ENCODE data around the gene LANCL1.
"Not testable (repeated sequence)": the region's sequence is repeated elsewhere in the genome, so short reads cannot be mapped to it uniquely, and the experiment has no call there.

Gene LANCL1

DNA sequence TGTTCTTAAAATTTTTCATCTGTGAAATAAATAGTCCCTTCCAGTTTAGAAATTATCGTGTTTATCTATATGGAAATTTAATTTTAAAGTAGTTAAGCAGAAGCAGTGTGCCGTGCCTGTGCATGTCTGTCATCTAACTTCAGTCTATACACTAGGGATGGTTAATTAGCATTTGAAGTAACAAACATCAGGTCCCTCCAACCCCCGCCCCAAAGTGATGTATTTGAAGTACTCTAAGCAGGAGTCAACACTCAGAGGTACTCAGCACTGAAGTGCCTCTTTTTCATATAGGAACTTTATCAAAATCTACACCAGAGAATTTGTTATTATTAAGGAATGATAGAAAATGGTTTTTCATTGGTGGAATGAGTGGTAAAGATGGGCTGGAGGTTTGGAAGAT is 33.0 kb downstream of the LANCL1 start:
- H3K27ac Mint-ChIP-seq: no peak overlapping the region
- H3K4me1 Mint-ChIP-seq (ENCODE audit: low read depth): peaks cover 6% of the 10 kb centered on the region
- H3K9me3 Mint-ChIP-seq (ENCODE audit: low read depth): peaks cover 7% of the 10 kb centered on the region
- H3K27me3 Mint-ChIP-seq: no peaks in the 10 kb centered on the region
- H3K36me3 Mint-ChIP-seq: peaks cover 30% of the 10 kb centered on the region
- no peak overlapping the region for H3K4me3 Mint-ChIP-seq

- H3K27ac Mint-ChIP-seq: no peak overlapping the region
- H3K27me3 Mint-ChIP-seq: no peaks in the 10 kb centered on the region
- H3K4me1 Mint-ChIP-seq (ENCODE audit: low read depth): peaks cover 5% of the 10 kb centered on the region
- H3K9me3 Mint-ChIP-seq (ENCODE audit: low read depth): peaks cover 2% of the 10 kb centered on the region
- peaks cover 23% of the 10 kb centered on the region for H3K36me3 Mint-ChIP-seq
- H3K4me3 Mint-ChIP-seq: no peak overlapping the region
Measured at GRCh38 chr2:210442878-210443277, 33.7 kb downstream of the LANCL1 start.

DNA sequence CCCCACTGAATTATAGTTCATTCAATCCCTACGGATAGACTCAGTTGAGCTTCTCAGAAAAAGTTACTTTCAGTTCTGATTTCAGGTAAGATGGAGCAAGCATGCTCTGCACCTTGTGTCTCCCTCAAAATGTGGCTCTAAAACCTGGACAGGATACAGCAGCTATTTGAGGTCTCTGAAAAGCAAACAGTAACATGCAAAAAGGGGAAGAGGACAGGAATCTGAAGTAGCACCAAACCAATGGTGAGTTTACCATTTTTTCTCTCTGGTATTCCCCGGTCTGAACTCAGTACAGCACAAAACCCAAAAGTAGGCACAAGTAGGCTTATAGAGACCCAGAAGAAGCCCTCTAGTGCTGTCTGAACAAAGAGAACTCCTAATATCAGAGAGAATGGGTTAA is 34.1 kb downstream of the LANCL1 start:
- H3K4me1 Mint-ChIP-seq (ENCODE audit: low read depth): peaks cover 5% of the 10 kb centered on the region
- H3K36me3 Mint-ChIP-seq: peaks cover 20% of the 10 kb centered on the region
- no peak overlapping the region for H3K27ac Mint-ChIP-seq
- no peaks in the 10 kb centered on the region for H3K27me3 Mint-ChIP-seq
- no peaks in the 10 kb centered on the region for H3K9me3 Mint-ChIP-seq (ENCODE audit: low read depth)
- no peak overlapping the region for H3K4me3 Mint-ChIP-seq

DNA sequence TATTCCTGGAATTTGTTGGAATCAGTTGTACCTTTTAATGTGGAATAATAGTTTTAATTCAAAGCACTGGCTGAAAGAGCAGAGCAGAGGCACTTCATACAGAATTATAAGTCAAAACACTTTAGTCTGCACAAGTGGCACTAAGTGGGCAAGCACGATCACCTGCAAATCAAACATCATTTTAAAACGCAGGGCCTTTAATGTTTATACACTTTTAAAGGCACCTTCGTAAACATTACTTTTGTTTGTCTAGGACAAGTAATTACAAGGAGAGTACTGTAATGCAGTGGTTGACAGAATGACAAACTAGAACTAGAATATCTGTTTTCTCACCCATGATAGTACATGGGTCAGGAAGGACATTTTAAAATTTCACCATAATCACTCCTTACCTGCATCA is 36.4 kb downstream of the LANCL1 start:
- H3K9me3 Mint-ChIP-seq (ENCODE audit: low read depth): no peaks in the 10 kb centered on the region
- H3K4me1 Mint-ChIP-seq (ENCODE audit: low read depth): peaks cover 5% of the 10 kb centered on the region
- no peak overlapping the region for H3K27ac Mint-ChIP-seq
- peaks cover 26% of the 10 kb centered on the region for H3K36me3 Mint-ChIP-seq
- no peak overlapping the region for H3K4me3 Mint-ChIP-seq
- no peaks in the 10 kb centered on the region for H3K27me3 Mint-ChIP-seq

DNA sequence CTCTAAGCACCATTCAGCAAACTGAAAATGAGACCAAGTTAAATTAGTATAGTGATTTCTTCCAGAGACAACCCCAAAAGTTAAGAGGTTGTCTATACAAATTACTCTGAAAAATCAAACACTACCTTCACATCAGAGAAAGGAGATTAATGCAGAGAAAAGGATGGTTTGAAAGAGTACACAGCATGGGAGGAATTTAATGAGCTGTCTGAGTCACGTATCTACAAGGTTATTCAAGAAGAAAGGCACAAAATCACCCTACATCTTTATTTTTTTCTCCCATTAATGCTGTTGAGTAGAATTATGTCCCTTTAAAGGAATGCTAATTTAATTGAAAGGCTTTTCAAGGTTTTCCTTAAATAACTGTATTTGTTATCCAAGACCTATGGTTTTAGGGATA is 41.1 kb downstream of the LANCL1 start:
- peaks cover 14% of the 10 kb centered on the region for H3K9me3 Mint-ChIP-seq (ENCODE audit: low read depth)
- no peak overlapping the region for H3K4me3 Mint-ChIP-seq
- H3K27me3 Mint-ChIP-seq: no peaks in the 10 kb centered on the region

GRCh38 chr2:210432633-210433032 is 43.9 kb downstream of the LANCL1 start:
- Mint-ChIP-seq H3K27ac (no peak overlapping the region), H3K4me1 (ENCODE audit: low read depth) (no peaks in the 10 kb centered on the region), H3K9me3 (ENCODE audit: low read depth) (peaks cover 23% of the 10 kb centered on the region), H3K27me3 (no peaks in the 10 kb centered on the region), H3K36me3 (peaks cover 79% of the 10 kb centered on the region), H3K4me3 (no peak overlapping the region)

More for the DNA sequence above, 41.1 kb downstream of the LANCL1 start:
- Mint-ChIP-seq H3K27ac (no peak overlapping the region), H3K36me3 (peaks cover 59% of the 10 kb centered on the region), H3K4me1 (ENCODE audit: low read depth) (no peaks in the 10 kb centered on the region)

DNA sequence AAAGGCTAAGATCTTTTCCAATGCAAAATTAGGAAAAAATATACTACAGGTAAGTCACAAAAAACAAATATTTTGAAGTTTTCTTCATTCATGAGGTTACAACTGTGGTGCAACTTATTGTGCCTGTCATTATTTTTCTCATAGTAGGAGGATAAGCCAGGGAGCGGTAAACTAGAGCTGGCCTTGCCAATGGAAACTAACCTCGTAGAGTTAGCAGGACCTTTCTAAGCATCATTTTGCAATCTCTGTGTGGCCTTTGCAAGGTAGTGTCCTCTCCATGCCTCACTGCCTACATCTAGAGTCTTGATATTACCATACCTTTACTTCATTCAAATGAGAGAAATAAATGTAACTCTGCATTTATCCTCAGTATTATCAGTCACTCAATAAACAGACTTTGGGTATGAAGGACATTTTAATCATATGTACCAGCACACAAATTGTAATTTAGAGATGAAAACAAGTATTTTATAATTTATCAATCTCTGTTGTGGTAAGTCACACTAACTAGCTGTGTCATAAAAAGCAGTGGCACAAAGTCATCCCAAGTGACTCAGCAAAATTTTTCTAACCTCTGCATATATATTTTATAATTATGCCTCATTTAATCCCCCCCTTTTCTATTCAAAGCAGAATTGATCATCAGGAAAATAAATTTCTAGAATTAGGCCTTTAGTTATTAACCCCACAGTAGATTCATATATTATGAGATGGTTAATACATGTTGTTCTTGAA is 47.0 kb downstream of the LANCL1 start:
- no peaks in the 10 kb centered on the region for H3K4me1 Mint-ChIP-seq (ENCODE audit: low read depth)
- peaks cover 44% of the 10 kb centered on the region for H3K9me3 Mint-ChIP-seq (ENCODE audit: low read depth)
- H3K36me3 Mint-ChIP-seq: peaks cover 73% of the 10 kb centered on the region
- no peaks in the 10 kb centered on the region for H3K27me3 Mint-ChIP-seq
- H3K4me3 Mint-ChIP-seq: no peak overlapping the region
- H3K27ac Mint-ChIP-seq: no peak overlapping the region

DNA sequence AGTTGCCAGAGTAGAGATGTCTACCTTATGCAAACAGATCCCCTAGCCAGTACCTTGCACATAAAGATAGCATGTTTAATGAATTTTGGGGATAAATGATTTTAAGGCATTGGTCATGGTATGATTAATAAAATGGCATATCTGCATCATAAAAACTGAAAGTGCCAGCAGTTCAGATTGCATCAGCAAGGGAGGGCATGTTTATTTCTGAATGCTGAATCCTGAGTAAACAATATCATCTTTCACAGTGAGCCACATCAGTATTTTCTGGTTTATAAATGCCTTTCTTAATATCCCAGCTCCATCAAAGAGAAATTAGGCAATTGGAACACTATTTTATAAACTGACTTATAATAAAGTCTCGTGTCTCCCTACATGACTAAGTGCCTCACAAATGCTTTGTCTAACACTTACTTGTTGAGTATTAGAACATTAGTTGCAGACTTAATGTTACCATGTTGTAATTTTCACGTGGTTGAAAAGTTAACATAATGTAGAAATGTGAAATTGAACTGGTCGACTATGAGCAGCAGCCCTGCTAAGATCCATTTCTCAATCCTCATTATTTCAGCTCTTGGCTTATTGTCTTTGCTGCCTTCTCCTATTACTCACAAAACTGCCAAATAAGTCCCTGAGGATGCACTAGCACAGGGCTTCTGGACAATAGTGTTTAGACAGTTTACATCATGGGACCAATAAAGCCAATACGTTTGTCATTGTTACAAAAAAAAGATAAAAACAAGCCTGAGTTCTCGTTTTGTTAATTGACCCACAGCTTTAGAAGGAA is 48.0 kb downstream of the LANCL1 start:
- Mint-ChIP-seq H3K4me3 (no peak overlapping the region), H3K4me1 (ENCODE audit: low read depth) (no peaks in the 10 kb centered on the region), H3K27ac (no peak overlapping the region), H3K9me3 (ENCODE audit: low read depth) (peaks cover 44% of the 10 kb centered on the region), H3K27me3 (no peaks in the 10 kb centered on the region), H3K36me3 (peaks cover 66% of the 10 kb centered on the region)

- not testable (repeated sequence) for H3K27ac Mint-ChIP-seq; H3K27me3 Mint-ChIP-seq; H3K4me1 Mint-ChIP-seq (ENCODE audit: low read depth); H3K4me3 Mint-ChIP-seq
- Mint-ChIP-seq H3K9me3 (ENCODE audit: low read depth) (peaks cover 41% of the 10 kb centered on the region), H3K36me3 (peaks cover 55% of the 10 kb centered on the region)
Measured at GRCh38 chr2:210427309-210427708, 49.2 kb downstream of the LANCL1 start.

GRCh38 chr2:210422366-210422765 is 54.2 kb downstream of the LANCL1 start:
- Mint-ChIP-seq H3K27me3 (peaks cover 13% of the 10 kb centered on the region), H3K4me3 (no peak overlapping the region), H3K27ac (no peak overlapping the region), H3K9me3 (ENCODE audit: low read depth) (peaks cover 25% of the 10 kb centered on the region), H3K36me3 (peaks cover 15% of the 10 kb centered on the region), H3K4me1 (ENCODE audit: low read depth) (no peaks in the 10 kb centered on the region)

- H3K4me1 Mint-ChIP-seq (ENCODE audit: low read depth): no peaks in the 10 kb centered on the region
- peaks cover 22% of the 10 kb centered on the region for H3K9me3 Mint-ChIP-seq (ENCODE audit: low read depth)
- H3K27me3 Mint-ChIP-seq: peaks cover 14% of the 10 kb centered on the region
- peaks cover 11% of the 10 kb centered on the region for H3K36me3 Mint-ChIP-seq
- H3K27ac Mint-ChIP-seq: no peak overlapping the region
- no peak overlapping the region for H3K4me3 Mint-ChIP-seq
Measured at GRCh38 chr2:210421916-210422315, 54.6 kb downstream of the LANCL1 start.

- H3K36me3 Mint-ChIP-seq: peaks cover 2% of the 10 kb centered on the region
- H3K27me3 Mint-ChIP-seq: peaks cover 7% of the 10 kb centered on the region
- H3K4me3 Mint-ChIP-seq: no peak overlapping the region
- H3K27ac Mint-ChIP-seq: no peak overlapping the region
- no peaks in the 10 kb centered on the region for H3K4me1 Mint-ChIP-seq (ENCODE audit: low read depth)
- H3K9me3 Mint-ChIP-seq (ENCODE audit: low read depth): peaks cover 12% of the 10 kb centered on the region
Measured at GRCh38 chr2:210412660-210413059, 63.9 kb downstream of the LANCL1 start.

DNA sequence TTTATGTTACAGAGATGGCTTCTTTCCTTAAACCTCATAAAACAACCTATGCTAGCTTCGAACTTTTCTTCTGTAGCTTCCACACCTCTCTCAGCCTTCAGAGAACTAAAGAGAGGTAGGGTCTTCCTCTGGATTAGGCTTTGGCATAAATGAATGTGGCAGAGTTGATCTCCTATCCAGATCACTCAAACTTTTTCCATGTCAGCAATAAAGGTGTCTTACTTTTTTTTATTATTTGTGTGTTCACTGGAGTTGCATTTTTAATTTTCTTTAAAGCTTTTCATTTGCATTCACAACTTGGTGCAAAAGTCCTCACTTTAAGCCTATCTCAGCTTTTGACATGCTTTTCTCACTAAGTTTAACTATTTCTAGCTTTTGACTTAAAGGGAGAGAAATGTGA is 66.0 kb downstream of the LANCL1 start:
- Mint-ChIP-seq H3K9me3 (ENCODE audit: low read depth) (peaks cover 9% of the 10 kb centered on the region), H3K27me3 (peaks cover 4% of the 10 kb centered on the region), H3K27ac (no peak overlapping the region), H3K4me3 (no peak overlapping the region), H3K36me3 (peaks cover 2% of the 10 kb centered on the region), H3K4me1 (ENCODE audit: low read depth) (no peaks in the 10 kb centered on the region)

DNA sequence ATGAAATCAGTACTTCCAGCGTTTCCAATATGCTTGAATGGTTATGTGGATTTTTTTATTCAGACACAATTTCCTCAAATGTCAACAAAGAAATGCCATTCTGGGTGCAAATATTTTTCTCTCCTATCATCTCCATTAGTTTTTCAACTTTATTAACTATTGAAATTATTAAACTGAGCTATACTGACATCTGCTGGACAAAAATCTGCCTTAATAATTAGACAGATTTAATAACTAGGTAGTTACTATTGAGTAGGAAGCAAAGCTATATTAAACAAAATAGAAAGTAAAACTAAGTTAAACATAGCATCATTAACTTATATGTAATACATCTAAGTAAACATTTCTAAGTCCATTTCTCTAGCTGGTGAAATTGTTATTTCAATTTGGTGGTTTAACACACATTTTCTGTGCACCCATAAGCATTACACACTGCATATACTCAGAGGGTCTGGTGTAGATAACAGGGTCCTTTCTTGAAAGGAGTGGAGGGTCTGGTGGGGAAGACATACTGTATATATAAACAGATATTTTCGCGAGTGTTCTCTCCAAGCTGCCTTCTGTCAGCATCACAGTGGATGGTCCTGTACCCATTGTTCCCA is 77.0 kb downstream of the LANCL1 start:
- Mint-ChIP-seq H3K36me3 (no peaks in the 10 kb centered on the region), H3K9me3 (ENCODE audit: low read depth) (no peaks in the 10 kb centered on the region), H3K27ac (no peak overlapping the region), H3K4me3 (no peak overlapping the region), H3K4me1 (ENCODE audit: low read depth) (no peaks in the 10 kb centered on the region), H3K27me3 (no peaks in the 10 kb centered on the region)

DNA sequence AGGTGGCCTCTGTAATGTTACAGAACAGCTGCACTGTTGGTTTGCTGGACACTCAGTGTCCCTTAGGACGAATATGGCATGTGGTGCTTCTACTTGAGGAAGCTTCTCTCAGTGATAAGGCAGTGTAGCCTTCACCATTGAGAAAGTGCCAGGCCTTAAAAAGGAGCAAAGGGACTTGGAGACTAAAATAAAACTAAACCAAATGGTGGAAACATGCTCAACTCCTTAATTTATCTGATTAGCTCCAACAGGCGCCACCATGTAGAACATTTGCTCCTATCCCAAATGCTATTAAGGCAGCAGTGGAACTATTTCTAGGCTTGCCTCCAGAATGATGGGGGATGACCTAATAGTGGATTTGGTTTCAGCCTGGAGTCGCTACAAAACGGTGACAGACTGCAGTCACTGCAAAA is 84.1 kb downstream of the LANCL1 start:
- H3K4me3 Mint-ChIP-seq: no peak overlapping the region
- H3K36me3 Mint-ChIP-seq: no peaks in the 10 kb centered on the region
- H3K27me3 Mint-ChIP-seq: peaks cover 1% of the 10 kb centered on the region
- no peaks in the 10 kb centered on the region for H3K9me3 Mint-ChIP-seq (ENCODE audit: low read depth)
- H3K4me1 Mint-ChIP-seq (ENCODE audit: low read depth): no peaks in the 10 kb centered on the region
- no peak overlapping the region for H3K27ac Mint-ChIP-seq
